GM12892 (cell line): ENCODE data around the gene CCL7.

ENCODE experiments used
- POLR2A ChIP-seq: IDR thresholded peaks from 2 replicates; pipeline ENCODE4 v1.6.1; 2011; ENCODE audit warnings: low read depth, low read length, control low read depth
- POLR2AphosphoS5 ChIP-seq: IDR thresholded peaks from 2 replicates; pipeline ENCODE4 v1.6.1; 2011; ENCODE audit warnings: low read depth, low read length, control low read depth

- TF ChIP-seq POLR2A (no peak), POLR2AphosphoS5 (no peak)
These were observed 12.1 kb upstream of the CCL7 start for GRCh38 chr17:34257986-34258326.
